SK-N-SH (cell line): ENCODE data around the gene FTO. TPM values are rescaled to one million over a fixed set of nuclear protein-coding genes. Genes with fewer than 3 reads are reported as not detected.

ENCODE experiments used
- CTCF ChIA-PET: fragments of 300-600, 350-600 bp; formaldehyde crosslinking; extraction: SDS; loops from one replicate; lab custom pipeline; 2021; lab: Yijun Ruan, JAX
- POLR2A ChIA-PET: fragments of 350-600 bp; sonication (Branson Sonifier 250); formaldehyde crosslinking; extraction: SDS; loops from one replicate; lab custom pipeline; 2020; ENCODE audit warnings: antibody characterized with exemption, inconsistent platforms; lab: Yijun Ruan, JAX
- DNase-seq: peaks from one replicate; pipeline ENCODE4 v3.0.0; 2012
- H2AFZ ChIP-seq: fragments of 200-600 bp; sonication (generic); 2 replicates; pipeline ENCODE4 v1.8.1; 2016; ENCODE audit warnings: antibody characterized with exemption, mild to moderate bottlenecking, low read depth
- H3F3A ChIP-seq: fragments of 200-600 bp; sonication (generic); replicated peaks from 2 replicates; pipeline ENCODE3; 2016; ENCODE audit warnings: antibody characterized with exemption, mild to moderate bottlenecking; ENCODE audit not compliant: insufficient read depth
- H3K27ac ChIP-seq, 2 experiments: fragments of 200-500 bp in 1 of 2; fragments of 200-600 bp in 1 of 2; sonication (Bioruptor generic) in 1 of 2; sonication (generic), shearing (Covaris generic) in 1 of 2; 2 replicates each; pipeline versions ENCODE4 v1.5.1 to v1.6.1; 2014 to 2016; ENCODE audit warnings: low read depth in 2 of 2, inconsistent platforms in 1 of 2, low read length in 1 of 2, mild to moderate bottlenecking in 1 of 2, mixed read lengths in 1 of 2
- H3K27me3 ChIP-seq: fragments of 200-600 bp; sonication (generic), shearing (Covaris generic); 2 replicates; pipeline ENCODE4 v1.6.1; 2016; ENCODE audit warnings: mixed run types; ENCODE audit not compliant: insufficient read depth
- H3K36me3 ChIP-seq, 2 experiments: fragments of 200-500 bp in 1 of 2; fragments of 200-600 bp in 1 of 2; sonication (Bioruptor generic) in 1 of 2; sonication (generic) in 1 of 2; replicated peaks in 1 of 2; 2 replicates each; pipeline versions ENCODE3 to v1.5.1; 2014 to 2016; ENCODE audit warnings: low read length in 1 of 2, mild to moderate bottlenecking in 1 of 2; ENCODE audit not compliant: insufficient read depth in 2 of 2, control insufficient read depth in 1 of 2
- H3K4me1 ChIP-seq, 2 experiments: fragments of 200-500 bp in 1 of 2; fragments of 200-600 bp in 1 of 2; sonication (Bioruptor generic) in 1 of 2; sonication (generic), shearing (Covaris generic) in 1 of 2; 2 replicates each; pipeline versions ENCODE4 v1.5.1 to v1.6.1; 2014 to 2016; ENCODE audit warnings: low read depth in 1 of 2, low read length in 1 of 2, mixed run types in 1 of 2; ENCODE audit not compliant: insufficient read depth in 2 of 2, control insufficient read depth in 1 of 2
- H3K4me2 ChIP-seq: fragments of 200-600 bp; sonication (generic), shearing (Covaris generic); 2 replicates; pipeline ENCODE4 v1.6.1; 2017; ENCODE audit warnings: mixed run types
- H3K4me3 ChIP-seq, 2 experiments: fragments of 200-500 bp in 1 of 2; fragments of 200-600 bp in 1 of 2; sonication (Bioruptor generic) in 1 of 2; sonication (generic), shearing (Covaris generic) in 1 of 2; 2 replicates each; pipeline versions ENCODE4 v1.5.1 to v1.8.1; 2014 to 2016; ENCODE audit warnings: low read depth in 2 of 2, inconsistent platforms in 1 of 2, low read length in 1 of 2, mild to moderate bottlenecking in 1 of 2, mixed read lengths in 1 of 2, moderate library complexity in 1 of 2
- H3K79me2 ChIP-seq: fragments of 200-600 bp; sonication (generic); 2 replicates; pipeline ENCODE4 v1.8.1; 2017; ENCODE audit warnings: mild to moderate bottlenecking; ENCODE audit not compliant: insufficient read depth
- H3K9ac ChIP-seq: fragments of 200-600 bp; sonication (generic); 2 replicates; pipeline ENCODE4 v1.6.1; 2017; ENCODE audit warnings: mixed run types
- H3K9me2 ChIP-seq: fragments of 200-600 bp; sonication (generic); 2 replicates; pipeline ENCODE4 v1.6.1; 2017; ENCODE audit warnings: mixed run types
- H3K9me3 ChIP-seq: fragments of 200-600 bp; sonication (generic); 2 replicates; pipeline ENCODE4 v1.6.1; 2017; ENCODE audit warnings: mixed run types, mild to moderate bottlenecking, moderate library complexity
- H4K20me1 ChIP-seq: fragments of 200-600 bp; sonication (generic); 2 replicates; pipeline ENCODE4 v1.6.1; 2017; ENCODE audit warnings: mild to moderate bottlenecking, mixed run types; ENCODE audit not compliant: insufficient read depth
- CHD2 ChIP-seq: fragments of 150-350 bp; IDR thresholded peaks from 2 replicates; pipeline ENCODE4 v1.6.1; 2018; ENCODE audit warnings: low read length; ENCODE audit not compliant: partially characterized antibody
- ELF1 ChIP-seq: IDR thresholded peaks from 2 replicates; pipeline ENCODE4 v1.4.0; 2012
- EP300 ChIP-seq, 2 experiments: IDR thresholded peaks; 2 replicates each; pipeline versions ENCODE4 v1.4.0 to v1.6.1; 2012; ENCODE audit warnings: borderline replicate concordance in 1 of 2, low read depth in 1 of 2, low read length in 1 of 2
- FOSL2 ChIP-seq: IDR thresholded peaks from 2 replicates; pipeline ENCODE4 v1.4.0; 2012; ENCODE audit warnings: low read depth, mild to moderate bottlenecking, moderate library complexity, borderline replicate concordance
- FOXJ3 ChIP-seq: sonication (generic); formaldehyde crosslinking; IDR thresholded peaks from 2 replicates; pipeline ENCODE4 v1.5.1; 2020; ENCODE audit warnings: mild to moderate bottlenecking, missing genetic modification reagents
- FOXM1 ChIP-seq: IDR thresholded peaks from 2 replicates; pipeline ENCODE4 v1.4.0; 2012; ENCODE audit warnings: low read depth, mild to moderate bottlenecking
- PBX3 ChIP-seq: IDR thresholded peaks from 2 replicates; pipeline ENCODE4; 2012
- RCOR1 ChIP-seq: fragments of 150-350 bp; IDR thresholded peaks from 2 replicates; pipeline ENCODE4 v1.6.1; 2017; ENCODE audit warnings: antibody characterized with exemption, low read length
- REST ChIP-seq: IDR thresholded peaks from 2 replicates; pipeline ENCODE4 v1.6.1; 2012; ENCODE audit warnings: mild to moderate bottlenecking, low read depth, low read length, moderate library complexity
- RXRA ChIP-seq: IDR thresholded peaks from 2 replicates; pipeline ENCODE4 v1.4.0; 2012; ENCODE audit warnings: low read depth, mild to moderate bottlenecking, borderline replicate concordance
- SIN3A ChIP-seq: IDR thresholded peaks from 2 replicates; pipeline ENCODE4 v1.6.1; 2012; ENCODE audit warnings: low read depth, mild to moderate bottlenecking, low read length, moderate library complexity, borderline replicate concordance
- SMC3 ChIP-seq: IDR thresholded peaks from 2 replicates; pipeline ENCODE4 v1.6.1; 2012; ENCODE audit warnings: low read depth, low read length, improper control_type of control experiment
- USF2 ChIP-seq: fragments of 150-350 bp; IDR thresholded peaks from 2 replicates; pipeline ENCODE4 v1.6.1; 2017; ENCODE audit warnings: antibody characterized with exemption, low read length, low read depth, borderline replicate concordance
- YY1 ChIP-seq: IDR thresholded peaks from 2 replicates; pipeline ENCODE4 v1.4.0; 2012; ENCODE audit warnings: low read depth, mild to moderate bottlenecking
- WGBS: methylation state at CpG from one replicate; pipeline ENCODE4 v1.1.6; 2017; ENCODE audit warnings: low lambda C conversion rate; 5-methylcytosine and 5-hydroxymethylcytosine counted together
- polyA plus RNA-seq, 3 experiments: library from polyadenylated mRNA; depleted of rRNA; stranded (reverse); fragments of >200 nt; gene quantifications; 2 replicates each; pipeline ENCODE4 v1.2.3, GENCODE V29; 2012

The FTO gene
- polyA plus RNA-seq, 1 of the 3 experiments (the other 2 are of a cell fraction): 41.2 TPM

GRCh38 chr16:54049591-54050458 lies 345.9 kb downstream of the FTO start:
- peaks cover 4 to 27% of the 10 kb centered on the region in 2 experiments; a peak in 3 of 4 replicates for H3K4me1 ChIP-seq
- CTCF ChIA-PET: interaction anchor here (0.6 to 1.0 kb wide), 2 partner anchors 158 to 1245 kb away, joined by 3 read pairs; no protein-coding TSS in a partner anchor
- H3F3A ChIP-seq: peaks cover 4% of the 10 kb centered on the region
- WGBS: 97% methylated on average over 7 of the region's 8 CpGs
- H3K9me2 ChIP-seq: no peaks in the 10 kb centered on the region
- no peaks in the 10 kb centered on the region for H3K36me3 ChIP-seq
- no peaks in the 10 kb centered on the region for H4K20me1 ChIP-seq
- H3K79me2 ChIP-seq: no peaks in the 10 kb centered on the region
- DNase-seq: no peak
- no peak overlapping the region for H3K4me3 ChIP-seq
- H3K9ac ChIP-seq: no peak overlapping the region
- peak overlapping the region in 1 of 2 experiments; percentile 67; a peak in 1 of 4 replicates for H3K27ac ChIP-seq
- TF ChIP-seq RXRA (no peak), FOXJ3 (CRISPR knock-in tag) (no peak), FOXM1 (no peak), ELF1 (no peak)
- no peak overlapping the region for H3K4me2 ChIP-seq
- no peaks in the 10 kb centered on the region for H3K9me3 ChIP-seq
- H2AFZ ChIP-seq: no peak overlapping the region
- no peaks in the 10 kb centered on the region for H3K27me3 ChIP-seq
- POLR2A ChIA-PET: no interaction called here

GRCh38 chr16:54050459-54051210 lies 346.7 kb downstream of the FTO start:
- no peaks in the 10 kb centered on the region for H3K9me3 ChIP-seq
- H3K4me2 ChIP-seq: no peak overlapping the region
- no peak overlapping the region for H3K4me3 ChIP-seq
- no peaks in the 10 kb centered on the region for H3K27me3 ChIP-seq
- no peaks in the 10 kb centered on the region for H3K79me2 ChIP-seq
- 82% methylated on average over 7 of the region's 7 CpGs for WGBS
- H3K9ac ChIP-seq: no peak overlapping the region
- POLR2A ChIA-PET: no interaction called here
- H4K20me1 ChIP-seq: no peaks in the 10 kb centered on the region
- H3F3A ChIP-seq: peaks cover 5% of the 10 kb centered on the region
- no peak overlapping the region; a peak in 1 of 4 replicates for H3K27ac ChIP-seq
- DNase-seq: no peak
- CTCF ChIA-PET: interaction anchor here (1.0 kb wide), 1 partner anchor 159 kb away, joined by 3 read pairs; no protein-coding TSS in a partner anchor
- TF ChIP-seq USF2 (no peak), SIN3A (no peak), ELF1 (no peak), CHD2 (no peak), EP300 (IDR thresholded peaks at IDR 0.05; ENCODE audit: borderline replicate concordance in 1 of 2, low read depth in 1 of 2, low read length in 1 of 2) (no peak), PBX3 (no peak; the same call in 1 of the 2 replicates), REST (no peak), RCOR1 (no peak), YY1 (no peak), SMC3 (no peak), FOSL2 (no peak)
- H3K4me1 ChIP-seq: peaks cover 4 to 27% of the 10 kb centered on the region in 2 experiments; a peak in 3 of 4 replicates
- H3K36me3 ChIP-seq: no peaks in the 10 kb centered on the region
- H2AFZ ChIP-seq: no peak overlapping the region
- no peaks in the 10 kb centered on the region for H3K9me2 ChIP-seq
